HG02884 (cell line): ENCODE results near the gene SLC38A10.

Experiments
- ATAC-seq: cut with Tn5 transposase; IDR thresholded peaks from one replicate; pipeline ENCODE4 v1.9.1; 2021; ENCODE audit warnings: mild to moderate bottlenecking, moderate library complexity; ENCODE audit not compliant: unreplicated experiment

The SLC38A10 gene

GRCh38 chr17:81258292-81258691, 36.8 kb downstream of the SLC38A10 start:
- no peak for ATAC-seq

GRCh38 chr17:81257533-81257932, 37.6 kb downstream of the SLC38A10 start:
- ATAC-seq, result no peak

GRCh38 chr17:81256616-81257015, 38.5 kb downstream of the SLC38A10 start:
- no peak for ATAC-seq

- no peak for ATAC-seq
Measured at GRCh38 chr17:81254955-81255717, 40.0 kb downstream of the SLC38A10 start.

- no peak for ATAC-seq
Measured at GRCh38 chr17:81253358-81254131, 41.6 kb downstream of the SLC38A10 start.

- ATAC-seq, result no peak
Measured at GRCh38 chr17:81252987-81253329, 42.1 kb downstream of the SLC38A10 start.

- no peak for ATAC-seq
Measured at GRCh38 chr17:81252326-81252986, 42.7 kb downstream of the SLC38A10 start.

GRCh38 chr17:81251709-81252301, 43.3 kb downstream of the SLC38A10 start:
- ATAC-seq, result no peak

- no peak for ATAC-seq
Measured at GRCh38 chr17:81251094-81251708, 43.9 kb downstream of the SLC38A10 start.

- no peak for ATAC-seq
Measured at GRCh38 chr17:81250286-81251093, 44.6 kb downstream of the SLC38A10 start.

GRCh38 chr17:81249223-81250040, 45.7 kb downstream of the SLC38A10 start:
- ATAC-seq, result no peak

- no peak for ATAC-seq
Measured at GRCh38 chr17:81248649-81249048, 46.5 kb downstream of the SLC38A10 start.

- no peak for ATAC-seq
Measured at GRCh38 chr17:81247339-81247990, 47.6 kb downstream of the SLC38A10 start.

GRCh38 chr17:81246679-81247338, 48.3 kb downstream of the SLC38A10 start:
- no peak for ATAC-seq

- no peak for ATAC-seq
Measured at GRCh38 chr17:81246343-81246670, 48.8 kb downstream of the SLC38A10 start.

- no peak for ATAC-seq
Measured at GRCh38 chr17:81245665-81246342, 49.3 kb downstream of the SLC38A10 start.

- no peak for ATAC-seq
Measured at GRCh38 chr17:81245024-81245664, 50.0 kb downstream of the SLC38A10 start.
